ENCODE results near the gene LIN28B. TPM values are rescaled to one million over a fixed set of nuclear protein-coding genes. Genes with fewer than 3 reads are reported as not detected.

The LIN28B gene
- total RNA-seq, 2 donors from 2014 or later: not detected

DNA sequence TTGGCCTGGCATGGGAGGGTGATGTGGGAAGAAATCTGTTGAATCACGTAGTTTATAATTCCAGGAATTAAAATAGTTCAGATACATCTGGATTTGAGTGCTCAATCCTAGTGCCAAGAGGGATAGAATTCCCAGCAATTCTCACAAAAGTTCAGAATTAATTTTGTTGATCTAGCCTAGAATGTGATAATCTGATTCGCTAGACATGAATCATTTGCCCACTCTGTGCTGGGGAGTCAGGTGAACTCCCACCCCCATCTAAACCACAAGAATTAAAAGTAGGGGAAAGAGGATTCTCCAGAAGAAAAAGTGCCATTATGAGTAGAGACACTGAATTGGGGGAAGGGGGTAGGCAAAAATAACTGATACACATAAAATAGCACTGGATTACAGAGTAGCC, 85.0 kb downstream of the LIN28B start:
- no peaks in the 10 kb centered on the region for H3K9me3 ChIP-seq (ENCODE audit: control insufficient read depth, low read length, poor library complexity, severe bottlenecking)
- no peak overlapping the region for H3K27ac Mint-ChIP-seq
- H3K27me3 Mint-ChIP-seq: peaks cover 21% of the 10 kb centered on the region

DNA sequence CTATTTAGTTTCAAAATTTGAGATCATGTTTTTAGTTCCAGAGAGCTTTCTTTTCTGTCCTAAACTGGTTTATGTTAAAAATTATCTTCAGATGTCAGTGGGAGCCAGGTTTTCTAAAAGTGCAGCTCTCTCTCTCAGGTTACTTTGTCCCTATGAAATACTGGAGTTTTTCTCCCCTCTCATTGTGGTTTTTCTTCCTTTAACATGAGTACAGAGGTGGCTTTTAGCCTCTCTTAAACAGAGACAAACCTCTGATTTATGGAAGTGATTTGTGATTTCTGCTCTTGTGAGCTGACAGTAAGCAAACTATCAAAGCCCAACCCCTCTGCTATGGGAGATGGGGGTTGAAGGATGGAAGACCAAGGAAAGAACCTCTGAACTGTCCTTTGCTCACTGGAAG, 85.7 kb downstream of the LIN28B start:
- DNase-seq (no peak), ATAC-seq (no peak)
- Mint-ChIP-seq H3K36me3 (ENCODE audit: low read depth) (no peaks in the 10 kb centered on the region), H3K4me3 (no peak overlapping the region), H3K27me3 (peaks cover 21% of the 10 kb centered on the region), H3K4me1 (no peaks in the 10 kb centered on the region), H3K27ac (no peak overlapping the region)
- H3K9me3 ChIP-seq (ENCODE audit: control insufficient read depth, low read length, poor library complexity, severe bottlenecking): no peaks in the 10 kb centered on the region

More for the DNA sequence above, 85.0 kb downstream of the LIN28B start:
- Mint-ChIP-seq H3K4me3 (no peak overlapping the region), H3K4me1 (no peaks in the 10 kb centered on the region), H3K36me3 (ENCODE audit: low read depth) (no peaks in the 10 kb centered on the region)
- ATAC-seq (no peak), DNase-seq (no peak)

DNA sequence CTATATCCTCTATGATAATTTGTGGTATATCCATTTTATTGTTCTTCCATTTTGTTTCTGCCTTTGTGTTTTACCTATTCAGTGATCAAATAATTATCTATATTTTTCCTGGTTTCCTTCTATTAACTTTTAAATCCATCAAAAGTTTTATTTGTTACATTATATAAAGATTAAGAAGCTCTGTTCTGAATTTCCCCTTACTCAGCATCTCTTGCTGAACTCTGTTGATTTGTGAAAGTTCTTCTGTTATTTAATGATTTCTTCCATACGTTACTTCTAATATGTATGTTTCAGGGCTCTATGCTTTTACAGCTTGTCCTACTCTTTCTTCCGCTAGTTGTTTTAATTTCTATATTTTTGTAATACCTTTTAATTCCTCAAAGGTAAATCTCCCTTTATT, 87.1 kb downstream of the LIN28B start:
- ATAC-seq (no peak), DNase-seq (no peak)
- no peak overlapping the region for H3K4me3 Mint-ChIP-seq

DNA sequence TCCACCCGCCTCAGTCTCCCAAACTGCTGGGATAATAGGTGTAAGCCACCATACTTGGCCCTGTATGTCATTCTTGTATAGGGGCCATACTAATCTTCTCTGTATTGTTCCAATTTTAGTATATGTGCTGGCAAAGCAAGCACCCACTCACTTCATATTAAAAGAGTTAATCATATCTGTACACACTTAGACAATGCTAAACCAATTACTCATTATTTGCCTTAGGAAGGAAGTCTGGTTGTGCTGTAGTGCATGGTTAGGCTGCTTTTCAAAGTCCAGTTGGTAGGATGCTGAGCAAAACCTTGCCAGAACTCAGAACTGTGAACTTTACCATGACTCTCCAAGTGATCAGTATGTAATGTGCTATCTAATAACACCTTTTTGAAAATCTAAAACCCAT, 88.6 kb downstream of the LIN28B start:
- DNase-seq: no peak

More for the DNA sequence above, 87.1 kb downstream of the LIN28B start:
- H3K27ac Mint-ChIP-seq: no peak overlapping the region
- peaks cover 22% of the 10 kb centered on the region for H3K27me3 Mint-ChIP-seq
- H3K4me1 Mint-ChIP-seq: no peaks in the 10 kb centered on the region
- H3K9me3 ChIP-seq (ENCODE audit: control insufficient read depth, low read length, poor library complexity, severe bottlenecking): no peaks in the 10 kb centered on the region
- H3K36me3 Mint-ChIP-seq (ENCODE audit: low read depth): no peaks in the 10 kb centered on the region

DNA sequence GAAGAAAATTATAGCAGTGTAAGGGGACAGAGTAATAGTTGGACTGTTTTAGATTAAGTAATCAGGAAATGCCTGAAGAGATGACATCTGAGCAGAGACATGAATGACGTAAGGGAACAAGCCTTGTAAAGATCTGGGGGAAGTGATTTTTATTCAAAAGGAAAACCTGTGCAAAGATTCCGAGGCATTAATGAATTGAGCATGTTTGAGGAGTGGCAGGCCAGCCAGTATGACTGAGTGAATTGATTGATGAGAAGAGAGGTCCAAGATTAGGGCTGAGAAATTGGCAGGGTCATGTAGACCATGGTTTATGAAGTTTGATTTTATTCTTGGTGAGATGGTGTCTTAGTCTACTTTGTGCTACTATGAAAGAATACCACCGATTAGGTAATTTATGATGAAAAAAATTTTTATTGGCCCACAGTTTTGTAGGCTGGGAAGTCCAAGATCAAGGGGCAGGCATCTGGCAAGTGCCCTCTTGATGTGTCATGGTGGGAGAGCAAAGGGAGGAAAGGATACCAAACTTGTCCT, 95.1 kb downstream of the LIN28B start:
- Mint-ChIP-seq H3K4me3 (no peak overlapping the region), H3K36me3 (ENCODE audit: low read depth) (no peaks in the 10 kb centered on the region), H3K27me3 (peaks cover 12% of the 10 kb centered on the region), H3K27ac (no peak overlapping the region), H3K4me1 (no peaks in the 10 kb centered on the region)
- DNase-seq (no peak), ATAC-seq (no peak)
- H3K9me3 ChIP-seq (ENCODE audit: control insufficient read depth, low read length, poor library complexity, severe bottlenecking): no peaks in the 10 kb centered on the region

More for the DNA sequence above, 88.6 kb downstream of the LIN28B start:
- H3K9me3 ChIP-seq (ENCODE audit: control insufficient read depth, low read length, poor library complexity, severe bottlenecking): no peaks in the 10 kb centered on the region
- ATAC-seq: no peak
- Mint-ChIP-seq H3K36me3 (ENCODE audit: low read depth) (no peaks in the 10 kb centered on the region), H3K27me3 (peaks cover 25% of the 10 kb centered on the region), H3K4me1 (no peaks in the 10 kb centered on the region), H3K27ac (no peak overlapping the region), H3K4me3 (no peak overlapping the region)

DNA sequence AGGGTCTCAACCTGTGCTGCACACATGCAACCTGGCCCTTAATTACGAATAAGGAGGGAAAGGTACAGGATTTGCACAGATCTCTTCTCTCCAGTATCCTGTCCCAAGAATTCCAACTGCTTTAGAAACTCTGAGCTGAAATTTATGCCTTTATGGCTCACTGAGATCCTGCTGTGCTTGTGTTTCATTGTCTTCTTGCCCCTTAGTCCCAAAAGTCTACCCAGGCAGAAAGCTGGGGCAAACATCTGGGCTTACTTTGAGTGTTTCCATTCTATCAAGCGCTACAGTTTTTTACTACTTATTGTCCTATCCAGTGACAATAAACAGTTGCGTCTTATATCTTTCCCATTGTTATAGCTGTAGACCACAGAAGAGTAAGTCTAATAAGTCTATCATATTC, 99.7 kb downstream of the LIN28B start:
- no peak for ATAC-seq
- Mint-ChIP-seq H3K27ac (no peak overlapping the region), H3K4me3 (no peak overlapping the region), H3K27me3 (peaks cover 31% of the 10 kb centered on the region), H3K36me3 (ENCODE audit: low read depth) (no peaks in the 10 kb centered on the region), H3K4me1 (peaks cover 2% of the 10 kb centered on the region)
- no peaks in the 10 kb centered on the region for H3K9me3 ChIP-seq (ENCODE audit: control insufficient read depth, low read length, poor library complexity, severe bottlenecking)
- DNase-seq: no peak

DNA sequence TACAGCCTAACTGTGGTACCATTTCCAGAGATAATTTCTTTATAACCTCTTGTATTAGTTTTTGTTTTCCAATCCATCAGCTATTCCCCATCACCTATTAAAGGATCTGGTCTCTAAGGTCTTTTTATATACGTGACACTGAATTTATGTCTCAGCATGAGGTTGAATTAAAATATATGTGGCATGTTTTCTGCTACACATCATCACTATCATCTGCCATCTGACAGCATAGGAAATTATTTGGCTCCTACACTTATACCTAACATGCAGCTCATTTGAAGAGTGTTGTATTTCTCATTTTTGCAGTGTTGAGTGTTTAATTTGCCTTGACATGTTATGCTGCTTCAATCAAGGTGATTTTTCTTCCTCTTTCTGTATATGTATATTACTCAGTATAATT, 100.3 kb downstream of the LIN28B start:
- no peaks in the 10 kb centered on the region for H3K9me3 ChIP-seq (ENCODE audit: control insufficient read depth, low read length, poor library complexity, severe bottlenecking)
- Mint-ChIP-seq H3K27me3 (peaks cover 35% of the 10 kb centered on the region), H3K4me3 (no peak overlapping the region), H3K36me3 (ENCODE audit: low read depth) (no peaks in the 10 kb centered on the region), H3K4me1 (peaks cover 2% of the 10 kb centered on the region), H3K27ac (no peak overlapping the region)
- no peak for DNase-seq
- no peak for ATAC-seq

DNA sequence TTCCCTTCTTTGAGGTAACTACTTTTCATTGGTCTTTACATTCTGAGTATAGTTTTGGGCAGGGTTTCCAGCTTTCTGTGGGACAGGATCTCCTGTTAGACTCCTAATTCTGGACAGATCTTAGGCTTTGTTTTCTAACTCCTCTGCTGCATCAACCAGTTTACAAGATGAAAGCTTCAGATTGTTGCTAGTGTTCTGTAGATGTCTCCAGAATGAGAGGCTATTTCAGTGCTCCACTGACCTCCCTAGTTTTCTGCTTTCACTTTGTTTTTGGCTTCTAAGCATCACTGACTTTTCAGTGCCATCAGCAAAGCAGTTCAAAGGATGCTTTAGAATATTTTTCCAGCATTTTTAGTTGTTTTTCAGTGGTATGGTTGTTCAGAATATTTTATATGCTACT, 101.4 kb downstream of the LIN28B start:
- Mint-ChIP-seq H3K27ac (no peak overlapping the region), H3K4me1 (peaks cover 2% of the 10 kb centered on the region), H3K36me3 (ENCODE audit: low read depth) (no peaks in the 10 kb centered on the region), H3K4me3 (no peak overlapping the region), H3K27me3 (peaks cover 41% of the 10 kb centered on the region)
- H3K9me3 ChIP-seq (ENCODE audit: control insufficient read depth, low read length, poor library complexity, severe bottlenecking): no peaks in the 10 kb centered on the region
- ATAC-seq: no peak
- no peak for DNase-seq

DNA sequence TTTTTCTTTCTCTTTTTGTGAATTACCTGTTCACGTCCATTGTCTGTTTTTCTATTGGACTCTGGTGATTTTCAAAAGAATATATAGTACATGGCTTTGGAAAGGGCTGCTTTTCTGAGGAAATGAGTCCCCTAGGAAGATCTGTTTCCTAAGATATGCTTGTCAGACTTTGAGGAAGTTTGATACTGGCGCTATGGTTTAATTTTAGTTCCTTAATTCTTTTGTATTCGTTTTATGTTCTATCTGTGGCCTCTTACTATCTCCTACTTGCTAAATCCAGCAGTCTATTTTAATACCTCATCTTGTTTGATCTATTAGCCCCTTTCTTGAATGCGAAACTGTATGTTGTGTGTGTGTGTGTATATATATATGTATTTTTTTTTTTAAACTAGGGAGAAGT, 101.9 kb downstream of the LIN28B start:
- Mint-ChIP-seq H3K4me3 (no peak overlapping the region), H3K27me3 (peaks cover 45% of the 10 kb centered on the region), H3K4me1 (peaks cover 2% of the 10 kb centered on the region), H3K36me3 (ENCODE audit: low read depth) (no peaks in the 10 kb centered on the region), H3K27ac (no peak overlapping the region)
- H3K9me3 ChIP-seq (ENCODE audit: control insufficient read depth, low read length, poor library complexity, severe bottlenecking): no peaks in the 10 kb centered on the region
- ATAC-seq (no peak), DNase-seq (no peak)

DNA sequence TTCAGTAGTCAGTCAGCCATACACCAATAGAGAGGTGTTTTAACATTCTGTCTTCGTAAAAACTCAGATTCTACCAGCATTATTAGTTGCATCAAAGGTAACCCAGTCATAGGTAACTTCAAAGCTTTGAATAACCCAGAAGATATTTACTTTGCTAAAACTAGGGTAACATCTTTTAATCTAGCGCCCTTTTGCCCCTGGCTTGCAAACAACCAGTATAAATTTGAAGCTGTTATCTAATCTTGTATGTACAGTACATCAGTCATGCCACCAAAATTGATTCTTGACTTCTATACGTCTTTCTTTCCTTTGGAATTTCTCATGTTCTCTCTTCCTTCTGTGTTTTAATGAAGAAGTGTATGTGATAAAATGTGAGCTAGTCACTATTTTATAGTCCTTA, 109.3 kb downstream of the LIN28B start:
- ATAC-seq (no peak), DNase-seq (no peak)
- Mint-ChIP-seq H3K27ac (no peak overlapping the region), H3K4me3 (no peak overlapping the region), H3K27me3 (peaks cover 65% of the 10 kb centered on the region), H3K4me1 (no peaks in the 10 kb centered on the region), H3K36me3 (ENCODE audit: low read depth) (no peaks in the 10 kb centered on the region)
- H3K9me3 ChIP-seq (ENCODE audit: control insufficient read depth, low read length, poor library complexity, severe bottlenecking): no peaks in the 10 kb centered on the region

DNA sequence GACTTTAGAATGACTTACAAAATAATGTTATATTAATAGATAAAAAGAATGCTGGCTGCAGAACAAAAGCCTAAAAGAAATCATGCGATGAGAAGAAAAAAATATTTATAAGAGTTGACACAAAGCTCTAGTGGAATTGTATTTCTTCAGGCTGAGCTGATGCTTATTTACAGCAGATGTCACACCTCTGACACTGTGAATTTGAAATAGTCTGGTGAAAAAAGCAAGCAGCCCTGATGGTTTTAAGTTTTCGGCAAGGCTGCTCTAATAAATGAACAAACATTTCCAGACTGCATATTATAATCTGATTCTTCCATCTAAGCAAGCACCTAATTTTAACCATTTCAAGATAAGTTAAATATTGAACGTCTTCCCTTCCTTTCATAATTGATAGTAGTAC, 109.9 kb downstream of the LIN28B start:
- DNase-seq: no peak
- peaks cover 65% of the 10 kb centered on the region for H3K27me3 Mint-ChIP-seq

DNA sequence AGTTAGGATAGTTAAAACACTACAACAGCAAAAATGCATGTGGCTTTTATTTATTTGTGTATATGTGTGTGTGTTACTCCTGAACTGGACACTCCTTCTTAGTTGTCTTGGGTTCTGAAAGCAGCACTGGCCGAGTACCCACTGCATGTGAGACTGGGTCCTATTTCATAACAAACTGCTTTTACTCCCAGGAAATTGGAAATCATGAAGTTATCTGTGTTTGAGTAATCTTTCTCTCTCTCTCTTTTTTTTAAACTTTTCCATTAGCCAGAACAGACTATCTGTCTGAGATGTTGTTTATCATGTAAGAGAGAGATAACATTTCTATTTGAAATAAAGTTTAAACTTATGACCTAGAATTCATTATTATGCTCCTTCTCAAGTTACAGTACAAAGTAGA, 110.4 kb downstream of the LIN28B start:
- H3K27me3 Mint-ChIP-seq: peaks cover 60% of the 10 kb centered on the region
- DNase-seq (no peak), ATAC-seq (no peak)
- H3K27ac Mint-ChIP-seq: no peak overlapping the region
- H3K4me3 Mint-ChIP-seq: no peak overlapping the region
- no peaks in the 10 kb centered on the region for H3K36me3 Mint-ChIP-seq (ENCODE audit: low read depth)
- no peaks in the 10 kb centered on the region for H3K4me1 Mint-ChIP-seq
- no peaks in the 10 kb centered on the region for H3K9me3 ChIP-seq (ENCODE audit: control insufficient read depth, low read length, poor library complexity, severe bottlenecking)

More for the DNA sequence above, 109.9 kb downstream of the LIN28B start:
- Mint-ChIP-seq H3K4me3 (no peak overlapping the region), H3K4me1 (no peaks in the 10 kb centered on the region), H3K27ac (no peak overlapping the region), H3K36me3 (ENCODE audit: low read depth) (no peaks in the 10 kb centered on the region)
- H3K9me3 ChIP-seq (ENCODE audit: control insufficient read depth, low read length, poor library complexity, severe bottlenecking): no peaks in the 10 kb centered on the region
- no peak for ATAC-seq

DNA sequence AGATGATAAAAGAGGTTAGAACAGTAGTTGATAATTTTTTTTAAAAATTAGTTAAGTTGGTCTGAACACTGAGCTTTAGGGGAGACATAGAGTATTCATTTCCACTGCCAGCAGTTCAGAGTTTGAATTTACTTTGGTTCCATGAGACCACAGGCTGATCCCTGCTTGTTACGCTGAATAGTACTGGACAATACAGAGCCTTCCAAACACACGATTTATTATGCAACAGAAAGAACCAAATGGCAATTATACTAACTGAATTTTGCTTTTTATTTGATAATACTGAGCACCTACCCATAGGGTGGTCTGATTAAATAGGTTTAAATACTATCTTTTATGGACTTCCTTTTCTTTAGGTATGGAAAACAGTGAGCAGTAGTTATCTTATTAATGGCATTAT, 111.5 kb downstream of the LIN28B start:
- no peaks in the 10 kb centered on the region for H3K36me3 Mint-ChIP-seq (ENCODE audit: low read depth)
- no peaks in the 10 kb centered on the region for H3K9me3 ChIP-seq (ENCODE audit: control insufficient read depth, low read length, poor library complexity, severe bottlenecking)
- no peak overlapping the region for H3K27ac Mint-ChIP-seq
- no peak overlapping the region for H3K4me3 Mint-ChIP-seq
- H3K27me3 Mint-ChIP-seq: peaks cover 59% of the 10 kb centered on the region
- ATAC-seq (no peak), DNase-seq (no peak)
- H3K4me1 Mint-ChIP-seq: no peaks in the 10 kb centered on the region

DNA sequence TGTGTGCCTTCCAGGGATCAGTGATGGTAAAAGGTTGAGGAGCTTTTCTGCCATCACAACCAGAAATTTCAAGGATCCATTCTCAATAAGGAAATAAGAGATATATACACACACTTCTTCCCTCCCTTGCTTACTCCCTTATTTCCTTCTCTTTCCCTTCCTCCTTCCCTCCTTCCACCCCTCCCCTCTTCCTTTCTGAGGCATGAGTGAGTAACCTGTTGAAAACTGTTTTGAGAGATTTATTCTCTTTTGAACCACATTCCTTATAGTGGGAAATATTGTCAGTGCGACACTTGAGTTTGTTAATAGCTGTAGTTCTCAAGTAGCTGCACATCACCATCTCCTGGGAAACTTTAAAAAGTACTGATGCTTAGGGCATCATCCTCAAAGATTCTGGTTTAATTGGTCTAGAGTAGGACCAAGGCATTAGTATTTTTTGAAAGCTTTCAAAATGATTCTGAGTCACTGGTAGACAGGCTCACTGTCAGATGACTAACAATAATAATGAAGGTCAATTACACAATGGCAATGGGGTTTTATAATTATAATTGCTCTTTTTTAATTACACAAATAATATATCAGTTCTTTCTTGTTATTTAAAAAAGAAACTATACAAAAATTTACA, 113.0 kb downstream of the LIN28B start:
- Mint-ChIP-seq H3K27me3 (peaks cover 49% of the 10 kb centered on the region), H3K36me3 (ENCODE audit: low read depth) (no peaks in the 10 kb centered on the region), H3K27ac (no peak overlapping the region), H3K4me3 (no peak overlapping the region), H3K4me1 (no peaks in the 10 kb centered on the region)
- no peak for ATAC-seq
- H3K9me3 ChIP-seq (ENCODE audit: control insufficient read depth, low read length, poor library complexity, severe bottlenecking): no peaks in the 10 kb centered on the region
- no peak for DNase-seq

Data from T-helper 17 cell (primary cell).